ENCODE data around the gene PODXL. TPM values are rescaled to one million over a fixed set of nuclear protein-coding genes. Genes with fewer than 3 reads are reported as not detected.
"Not testable (repeated sequence)": the region's sequence is repeated elsewhere in the genome, so short reads cannot be mapped to it uniquely, and the experiment has no call there.

PODXL gene
- total RNA-seq, 1 experiment from 2014 or later: 4.0 TPM

DNA sequence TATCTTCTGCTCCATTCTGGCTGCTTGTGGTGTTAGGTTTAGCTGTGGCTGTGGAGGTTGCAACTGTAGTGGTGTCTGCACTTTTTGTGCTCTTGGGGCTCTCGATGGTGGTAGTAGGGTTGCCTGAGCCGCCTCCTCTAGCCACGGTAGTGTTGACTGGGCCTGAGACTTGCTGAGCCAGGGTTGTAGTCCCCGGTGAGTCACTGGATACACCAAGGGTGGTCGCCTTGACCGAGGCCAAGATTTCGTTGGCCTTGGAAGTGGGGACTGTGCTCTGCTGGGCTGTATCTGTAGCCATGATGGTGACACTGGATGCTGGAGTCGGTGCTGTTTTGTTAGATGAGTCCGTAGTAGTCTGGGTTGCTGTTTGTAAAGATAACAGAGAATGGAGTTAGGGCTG is 45.4 kb downstream of the PODXL start:
- no peak for DNase-seq (ENCODE audit: low spot score)

DNA sequence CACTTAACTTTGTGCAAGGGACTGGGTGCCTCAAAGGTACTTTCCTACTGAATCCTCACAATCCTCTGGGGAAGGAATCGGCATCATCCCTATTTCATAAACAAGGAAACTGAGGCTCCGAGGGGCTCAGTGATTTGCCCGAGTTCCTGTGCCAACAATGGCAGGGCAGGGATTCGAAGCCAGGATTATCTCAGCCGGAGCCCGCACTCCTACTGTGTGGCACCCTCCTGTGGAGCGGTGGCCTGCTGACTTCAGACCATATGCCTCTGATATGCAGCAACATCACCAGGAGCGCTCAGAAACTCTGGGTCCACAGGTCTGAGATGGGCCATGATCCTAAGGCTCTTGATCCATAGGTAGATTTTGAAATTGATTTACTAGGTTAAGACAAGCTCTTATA is 46.6 kb downstream of the PODXL start:
- DNase-seq (ENCODE audit: low spot score): no peak

DNA sequence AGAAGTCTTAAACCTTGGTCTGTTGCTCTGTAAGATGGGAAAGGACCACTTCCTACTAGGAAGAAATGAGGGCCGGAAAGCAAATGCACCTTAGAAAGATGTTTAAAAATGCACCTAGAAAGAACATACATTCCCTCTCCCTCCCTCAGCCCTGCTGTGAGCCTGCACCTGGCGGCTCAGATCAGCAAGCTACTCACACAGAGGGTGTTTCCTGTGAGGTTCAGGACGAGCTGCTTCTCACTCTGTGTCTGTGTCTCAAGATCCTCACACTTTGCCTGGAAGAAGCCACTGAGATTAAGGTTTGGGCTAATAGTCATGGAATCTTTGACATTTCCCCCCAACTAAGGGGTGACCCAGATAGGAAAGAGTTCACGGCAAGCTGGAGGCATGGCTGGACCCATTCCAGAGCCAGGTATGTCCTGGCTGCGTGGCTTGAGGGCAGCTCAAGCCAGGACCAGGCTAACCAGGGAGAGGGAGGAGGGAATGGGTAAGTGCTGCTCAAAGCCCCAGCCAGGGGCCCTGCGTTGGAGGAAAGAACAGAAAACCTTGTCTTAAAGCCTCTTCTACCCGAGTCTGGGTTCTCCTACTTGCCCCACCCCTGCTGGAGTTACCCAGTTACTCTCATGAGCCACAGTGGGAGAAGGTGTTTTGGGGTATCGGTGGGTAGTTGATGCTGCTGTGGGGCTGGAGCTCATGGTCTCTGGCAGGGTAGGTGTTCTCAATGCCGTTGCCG is 47.5 kb downstream of the PODXL start:
- no peak for DNase-seq (ENCODE audit: low spot score)

DNA sequence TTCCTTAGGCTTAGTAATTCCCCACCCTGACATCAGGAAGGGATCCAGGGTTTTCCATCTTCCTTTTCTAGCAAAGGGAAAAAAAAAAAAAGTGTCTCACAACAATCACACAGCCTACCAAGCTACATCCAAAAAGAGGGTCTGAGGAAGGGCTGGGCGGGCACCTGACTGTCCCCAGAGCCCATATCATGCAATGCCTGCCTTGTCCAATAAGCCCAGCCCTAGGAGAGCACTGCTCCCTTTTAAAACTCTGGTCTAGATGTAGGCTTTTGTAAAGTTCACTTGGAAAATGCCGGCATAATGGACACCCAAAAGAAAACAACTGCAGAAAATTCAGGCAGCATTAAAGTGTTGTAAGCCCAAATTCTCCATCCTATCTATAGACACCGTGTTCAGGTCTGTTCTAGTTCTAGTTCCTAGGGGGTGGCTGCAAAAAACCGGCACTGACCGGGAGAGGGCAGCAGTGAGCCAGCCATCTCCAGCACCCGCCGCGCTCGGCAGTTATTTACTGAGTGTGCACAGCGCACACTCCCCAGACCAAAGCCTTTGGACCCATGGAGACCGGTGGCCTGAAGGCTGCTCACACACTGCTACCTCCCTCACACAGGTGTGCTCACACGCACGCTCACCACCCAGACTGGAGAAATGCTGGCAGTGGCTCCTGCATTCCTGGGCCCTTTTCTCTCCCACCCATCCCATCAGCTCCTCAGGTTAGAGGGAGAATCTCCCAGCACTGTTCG is 48.7 kb downstream of the PODXL start:
- peak; percentile 60 for DNase-seq (ENCODE audit: low spot score)

DNA sequence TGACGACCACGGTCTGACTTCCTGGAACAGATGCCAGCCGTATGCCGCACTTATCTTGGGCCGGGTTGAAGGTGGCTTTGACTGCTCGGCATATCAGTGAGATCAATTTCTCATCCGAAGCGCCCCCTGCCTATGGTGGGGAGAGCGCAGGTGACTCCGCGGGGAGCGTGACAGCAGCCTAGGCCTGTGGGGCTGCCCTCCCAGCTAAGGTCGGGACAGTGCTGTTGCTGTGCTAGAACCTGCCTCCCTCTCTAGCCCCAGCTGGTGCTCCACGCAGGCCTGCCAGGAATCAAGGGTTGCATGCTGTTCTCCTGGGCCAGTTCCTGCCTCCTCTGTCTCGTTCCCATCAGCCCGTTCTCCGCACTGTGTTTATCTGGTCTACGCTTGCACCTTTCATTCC is 49.8 kb downstream of the PODXL start:
- DNase-seq (ENCODE audit: low spot score): no peak

DNA sequence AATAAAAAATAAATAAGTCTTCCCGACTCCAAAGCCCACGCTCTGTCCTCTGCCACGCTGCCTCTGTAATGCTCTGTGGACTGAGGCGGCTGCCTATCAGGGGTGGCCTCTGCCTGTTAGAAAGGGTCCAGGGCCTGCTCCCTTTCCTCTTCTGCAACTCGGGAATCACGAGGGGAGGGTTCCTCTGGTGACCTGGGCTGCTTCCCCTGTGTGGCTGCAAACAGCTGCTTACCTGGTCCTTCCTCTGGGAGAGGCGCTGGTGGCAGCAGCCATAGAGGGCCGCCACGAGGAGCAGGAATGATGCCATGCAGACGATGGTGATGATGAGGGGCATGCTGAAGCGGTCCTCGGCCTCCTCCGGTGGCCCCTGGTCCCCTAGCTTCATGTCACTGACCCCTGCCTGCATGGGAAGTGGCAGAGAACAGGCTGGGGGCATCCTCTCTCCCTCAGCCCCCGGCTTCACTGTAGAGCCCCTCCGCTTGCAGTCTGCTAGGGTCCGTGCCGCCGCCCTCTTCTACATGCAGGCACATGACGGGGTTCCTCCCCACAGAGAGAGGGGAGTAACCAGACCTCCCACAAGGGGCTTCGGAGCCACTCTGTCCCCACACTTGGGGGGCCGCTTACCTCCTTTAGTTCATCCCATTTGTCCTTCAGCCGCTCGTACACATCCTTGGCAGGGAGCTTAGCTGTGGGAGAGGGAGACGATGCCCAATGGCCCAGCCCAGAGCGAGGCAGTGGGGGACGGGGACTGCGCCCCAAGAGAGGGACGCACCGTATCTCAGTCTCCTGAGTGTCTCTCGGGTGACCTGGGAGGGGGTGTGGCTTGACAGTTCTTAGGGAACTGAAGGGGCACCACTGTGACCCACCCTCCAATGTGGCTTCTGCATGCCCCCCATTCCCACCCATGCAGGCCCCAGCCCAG is 50.5 kb downstream of the PODXL start:
- no peak for DNase-seq (ENCODE audit: low spot score)

DNA sequence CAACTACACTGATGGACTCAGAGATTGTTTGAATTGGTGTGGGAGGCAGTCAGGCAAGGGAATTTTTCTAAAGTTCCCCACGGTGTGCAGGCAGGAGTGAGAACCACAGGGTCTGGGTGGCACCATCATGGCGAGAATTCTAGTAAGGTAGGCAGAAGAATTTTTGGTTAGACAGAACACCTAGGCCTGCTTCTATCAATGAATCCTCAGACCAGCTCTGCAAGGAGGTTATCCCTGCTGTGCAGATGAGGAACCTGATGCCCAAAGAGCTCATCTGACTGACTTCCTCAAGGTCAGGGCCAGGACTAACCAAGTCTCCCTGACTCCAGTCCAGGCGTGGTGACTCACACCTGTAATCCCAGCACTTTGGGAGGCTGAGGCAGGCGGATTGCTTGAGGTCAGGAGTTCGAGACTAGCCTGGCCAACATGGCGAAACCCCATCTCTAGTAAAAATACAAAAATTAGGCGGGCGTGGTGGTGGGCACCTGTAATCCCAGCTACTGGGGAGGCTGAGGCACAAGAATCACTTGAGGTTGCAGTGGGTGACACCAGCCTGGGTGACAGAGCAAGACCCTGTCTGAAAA is 51.3 kb downstream of the PODXL start:
- not testable (repeated sequence) for DNase-seq (ENCODE audit: low spot score)

DNA sequence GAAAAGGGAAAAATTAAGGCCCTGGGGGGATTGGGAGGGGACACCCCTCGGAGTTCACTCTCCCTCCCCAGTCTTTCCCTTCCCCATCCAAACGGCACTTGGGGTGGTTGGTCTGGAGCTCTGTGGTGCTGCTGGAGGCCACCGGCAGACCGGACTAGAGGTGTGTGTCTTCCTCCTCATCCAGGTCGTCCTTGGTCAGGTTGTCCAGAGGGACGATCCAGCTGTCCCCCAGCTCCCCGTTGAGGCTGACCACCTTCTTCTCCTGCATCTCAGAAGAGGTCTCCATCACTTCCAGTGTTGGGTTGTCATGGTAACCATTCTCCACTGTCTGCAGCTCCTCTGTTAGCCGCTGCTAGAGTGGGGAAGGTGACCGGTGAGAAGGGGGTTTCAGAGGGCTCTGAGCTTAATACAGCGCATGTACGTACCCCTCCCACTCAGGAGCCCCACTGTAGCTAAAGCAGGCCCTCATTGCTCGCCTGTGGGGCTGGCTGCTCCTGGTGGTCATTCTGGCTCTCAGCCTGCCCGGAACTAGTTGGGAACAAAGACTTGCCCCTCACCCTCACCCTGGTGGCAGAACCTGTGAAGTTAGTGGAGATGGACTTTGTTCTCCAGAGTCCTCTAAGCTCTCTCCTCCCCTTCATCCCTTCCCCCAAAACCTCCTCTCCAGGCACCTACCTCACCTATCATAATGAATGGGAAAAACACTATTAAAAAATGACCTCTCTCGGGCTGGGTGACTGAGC is 52.1 kb downstream of the PODXL start:
- DNase-seq (ENCODE audit: low spot score): no peak

DNA sequence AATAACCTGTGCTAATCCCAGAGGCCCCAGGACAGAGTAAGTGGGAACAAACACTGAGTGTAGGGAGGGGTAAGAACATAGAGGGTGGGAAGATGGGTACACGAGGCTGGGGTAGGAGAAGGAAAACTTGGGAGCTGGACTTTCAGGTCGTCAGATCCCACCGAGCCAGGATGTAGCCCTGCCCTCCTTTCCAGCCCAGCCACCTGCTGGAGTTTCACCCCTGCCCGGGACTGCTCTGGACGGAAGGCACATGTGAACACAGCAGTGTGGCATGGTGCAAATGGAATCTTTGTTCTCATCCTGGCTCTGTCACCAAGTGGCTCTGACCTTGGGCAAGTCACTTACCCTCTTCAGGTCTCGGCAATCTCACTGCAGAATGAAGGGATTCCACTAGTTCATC is 52.8 kb downstream of the PODXL start:
- DNase-seq (ENCODE audit: low spot score): no peak

DNA sequence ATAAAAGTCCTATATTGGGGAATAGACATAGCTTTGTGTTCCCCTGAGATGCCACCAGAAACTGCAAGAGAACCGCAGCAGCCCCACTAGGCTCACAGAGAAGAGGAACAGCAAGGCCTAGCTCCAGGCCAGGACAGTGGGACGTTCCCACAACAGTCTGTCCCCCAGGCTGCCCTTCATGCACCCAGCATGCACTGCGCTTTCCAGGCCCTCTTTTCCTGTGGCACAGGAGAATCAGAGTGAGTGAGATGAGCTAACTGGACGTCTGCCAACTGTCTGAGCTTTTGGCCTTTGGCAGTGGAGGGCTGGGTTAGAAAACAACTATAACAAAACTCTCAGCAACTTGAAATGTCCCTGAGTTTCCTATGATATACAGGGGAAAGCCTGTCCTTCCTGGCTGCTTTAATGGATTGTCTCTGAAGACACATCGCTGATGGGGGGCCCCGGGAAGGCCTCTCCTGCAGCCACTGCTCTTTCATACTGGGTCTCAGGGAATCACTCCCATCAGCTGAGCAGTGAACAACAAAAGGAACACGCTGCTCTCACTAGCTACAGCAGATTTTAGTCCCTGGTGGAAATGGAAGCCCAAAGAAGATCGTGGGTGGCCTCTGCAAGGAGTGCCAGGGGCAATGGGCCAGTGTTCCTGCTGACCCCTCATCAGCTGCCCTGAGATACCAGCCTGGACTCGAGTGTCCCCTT is 53.5 kb downstream of the PODXL start:
- no peak for DNase-seq (ENCODE audit: low spot score)

DNA sequence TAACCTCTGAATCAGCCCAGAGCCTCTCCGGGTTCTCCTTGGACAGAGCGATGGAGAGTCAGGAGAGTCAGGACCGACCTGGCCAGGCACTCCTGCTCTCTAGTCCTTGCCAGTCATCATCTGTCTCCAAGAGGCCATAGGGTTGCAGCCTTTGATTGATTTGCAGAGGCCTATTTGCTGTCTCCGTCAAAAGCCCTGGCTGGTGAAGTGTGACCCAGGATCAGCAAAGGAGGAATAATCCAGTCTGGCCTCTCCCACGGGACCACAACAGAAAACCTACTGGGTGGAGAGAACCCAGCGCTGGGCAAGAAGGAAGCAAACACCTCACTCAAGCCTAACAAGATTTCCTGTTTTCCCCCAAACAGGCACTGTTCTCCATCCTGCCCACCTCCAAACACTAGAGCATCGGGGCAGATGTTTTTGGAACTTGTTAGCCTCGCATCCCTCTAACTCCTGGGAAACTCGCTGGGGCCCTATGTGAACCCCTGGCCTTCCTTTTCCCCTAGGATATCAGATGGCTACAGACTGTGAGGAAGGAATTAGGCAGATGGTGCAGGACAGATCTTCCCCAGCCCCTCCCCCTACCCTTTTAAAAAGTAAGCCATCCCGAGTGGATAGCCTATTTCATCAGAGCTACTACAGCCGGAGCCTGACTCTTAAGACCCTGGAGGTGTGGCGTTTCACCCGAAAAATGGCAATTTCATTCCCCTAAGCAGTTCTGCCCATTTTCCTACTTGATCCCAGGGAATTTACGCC is 54.3 kb downstream of the PODXL start:
- DNase-seq (ENCODE audit: low spot score): no peak

DNA sequence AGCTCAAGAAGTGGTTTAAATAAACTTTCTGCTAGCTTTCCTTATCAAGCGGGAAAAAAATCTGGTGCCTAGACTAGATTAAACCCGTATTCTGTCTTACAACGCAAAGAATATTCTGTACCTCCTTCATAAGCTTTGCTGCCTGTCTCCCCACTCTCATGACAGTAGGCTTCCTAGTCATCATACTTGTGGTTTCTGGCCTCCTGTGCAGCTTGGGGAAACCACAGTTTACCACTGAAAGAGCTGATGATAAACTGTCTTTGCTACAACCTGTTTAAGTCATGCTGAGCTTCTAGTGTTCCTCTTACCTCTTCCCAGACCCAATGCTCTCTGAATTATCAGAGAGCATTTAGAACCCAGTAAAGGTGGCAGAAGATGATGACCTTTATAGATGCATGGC is 55.0 kb downstream of the PODXL start:
- DNase-seq (ENCODE audit: low spot score): peak; percentile 59

DNA sequence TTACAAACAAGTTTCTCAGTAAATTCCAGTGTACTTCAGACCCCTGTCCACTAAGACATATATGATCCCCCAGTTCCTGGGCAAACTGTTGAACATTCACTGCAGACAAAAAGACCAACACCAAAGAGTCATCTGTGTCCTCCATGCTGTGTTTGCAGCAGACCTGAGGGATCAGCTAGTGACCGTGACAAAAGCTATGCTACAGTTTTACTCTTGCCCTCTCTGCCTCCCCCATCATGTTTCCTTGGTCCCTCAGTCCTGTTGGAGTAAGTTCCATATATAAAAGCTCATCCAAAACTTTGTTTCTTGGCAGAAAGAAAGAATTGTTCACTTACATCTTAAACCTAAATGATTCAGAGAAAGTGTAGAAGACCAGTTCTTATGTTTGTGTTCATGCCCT is 56.1 kb downstream of the PODXL start:
- DNase-seq (ENCODE audit: low spot score): no peak

DNA sequence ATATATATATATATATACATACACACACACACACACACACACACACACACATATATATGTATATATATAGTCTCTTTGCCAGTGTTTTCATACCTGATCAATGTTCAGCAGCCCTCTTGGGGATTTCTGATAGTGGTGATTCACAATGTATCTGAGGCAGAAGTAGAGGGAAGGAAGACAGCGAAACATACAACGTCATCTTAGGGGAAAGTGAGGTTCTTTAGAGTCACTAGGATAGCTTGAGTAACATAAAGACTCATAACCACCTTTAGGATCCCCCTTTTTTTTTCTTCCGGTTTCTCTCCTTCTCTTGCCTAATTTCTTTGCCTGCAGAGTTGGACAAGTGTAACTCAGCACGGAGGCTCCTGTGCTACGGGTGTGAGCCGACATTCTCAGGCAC is 56.6 kb downstream of the PODXL start:
- no peak for DNase-seq (ENCODE audit: low spot score)

DNA sequence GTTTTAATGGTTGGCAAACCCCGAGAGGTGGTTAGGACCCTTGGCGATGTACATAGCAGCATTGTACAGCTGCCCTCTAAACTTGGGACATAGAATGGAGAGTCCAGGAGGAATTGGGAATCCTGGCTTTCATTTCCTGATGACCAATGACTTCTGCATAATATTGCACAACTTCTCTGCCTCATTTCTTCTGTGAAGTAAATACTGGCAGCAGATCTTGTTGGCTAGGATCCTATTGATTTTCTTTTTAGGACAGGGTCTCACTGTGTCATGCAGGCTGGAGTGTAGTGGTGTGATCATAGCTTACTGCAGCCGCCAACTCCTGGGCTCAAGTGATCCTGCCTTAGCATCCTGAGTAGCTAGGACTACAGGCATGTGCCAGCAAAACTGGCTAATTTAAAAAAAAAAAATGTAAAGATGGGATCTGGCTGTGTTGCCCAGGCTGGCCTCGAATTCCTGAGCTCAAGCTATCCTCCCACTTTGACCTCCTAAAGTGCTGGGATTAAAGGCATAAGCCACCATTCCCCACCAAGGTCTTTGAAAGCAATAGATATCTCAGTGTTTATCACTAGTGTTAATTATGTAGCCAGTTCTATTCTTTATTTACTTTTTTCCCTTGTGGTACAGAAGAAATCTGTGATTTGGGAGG is 58.1 kb downstream of the PODXL start:
- DNase-seq (ENCODE audit: low spot score): no peak

DNA sequence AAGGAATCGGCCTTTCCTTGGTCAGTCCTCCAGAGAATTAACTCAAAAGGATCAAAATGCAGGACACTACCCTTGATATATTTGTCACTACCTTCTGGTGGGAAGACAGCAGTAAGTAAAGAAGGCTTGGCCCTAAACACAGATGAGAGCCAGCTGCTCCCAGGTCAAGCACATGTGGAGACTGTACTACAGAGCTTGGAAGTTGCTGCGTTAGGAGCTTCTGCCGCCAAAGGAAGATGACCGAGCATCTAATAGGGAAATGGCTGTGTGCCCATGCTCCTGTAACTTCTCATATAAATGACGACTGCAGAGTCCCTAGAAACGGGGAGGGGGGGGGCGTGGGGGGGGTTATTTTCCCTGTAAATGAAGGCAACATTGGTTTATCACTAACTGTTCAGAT is 59.0 kb downstream of the PODXL start:
- DNase-seq (ENCODE audit: low spot score): no peak

DNA sequence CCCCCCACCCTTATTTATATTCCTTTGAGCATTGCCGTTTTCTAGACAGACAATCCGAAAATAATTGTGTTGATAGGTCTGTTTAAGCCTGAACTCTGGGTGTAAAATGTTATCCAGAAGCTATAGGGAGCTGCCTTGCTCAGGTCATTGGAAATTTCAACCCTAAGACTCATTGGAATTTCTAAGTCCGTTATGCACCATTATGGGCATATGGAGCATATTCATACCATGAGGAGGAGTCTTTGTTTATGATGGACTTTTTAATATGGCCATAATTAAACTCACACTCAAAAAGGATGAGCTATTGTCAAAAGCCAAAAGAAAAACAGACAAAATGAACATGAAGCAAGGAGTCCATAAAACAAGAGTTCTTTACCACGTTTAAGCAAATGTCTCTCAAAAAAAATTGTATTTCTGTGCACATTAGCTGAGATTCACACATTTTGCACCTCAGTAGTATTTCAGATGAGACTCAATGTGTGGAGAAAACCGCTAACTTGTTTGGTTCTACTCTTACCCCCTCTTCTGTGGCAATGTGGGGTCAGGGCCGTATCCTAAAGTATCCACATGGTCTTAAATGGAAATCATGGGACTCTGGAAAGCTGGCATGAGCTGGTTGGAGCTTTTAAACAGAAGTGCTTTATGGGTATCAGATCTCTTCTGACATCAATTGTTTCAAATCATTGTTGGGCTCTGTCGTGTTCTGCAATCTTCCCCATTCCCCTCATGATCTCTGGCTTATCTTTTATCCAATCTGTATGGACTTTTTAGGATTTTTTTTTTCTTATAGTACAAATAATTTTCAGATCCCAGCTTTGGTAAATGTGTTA is 60.5 kb downstream of the PODXL start:
- no peak for DNase-seq (ENCODE audit: low spot score)

DNA sequence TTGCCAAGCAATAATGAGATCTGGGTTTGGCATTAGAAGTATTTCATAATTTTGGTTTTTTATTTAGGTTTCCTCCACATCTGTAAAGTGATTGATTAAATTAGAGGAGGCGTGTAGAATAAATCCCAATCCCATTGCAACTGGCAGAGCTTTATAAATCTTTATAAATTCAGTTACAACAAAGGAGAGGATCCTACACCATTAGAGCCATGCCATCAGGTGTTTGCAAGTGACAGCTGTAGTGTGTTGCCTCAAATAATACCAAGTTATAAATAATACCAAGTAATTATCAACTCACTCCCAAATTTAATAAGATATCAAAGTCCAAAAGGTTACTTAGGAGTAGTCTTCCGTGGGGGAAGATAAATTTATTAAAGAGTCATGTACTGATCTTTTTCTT is 62.2 kb downstream of the PODXL start:
- DNase-seq (ENCODE audit: low spot score): no peak

DNA sequence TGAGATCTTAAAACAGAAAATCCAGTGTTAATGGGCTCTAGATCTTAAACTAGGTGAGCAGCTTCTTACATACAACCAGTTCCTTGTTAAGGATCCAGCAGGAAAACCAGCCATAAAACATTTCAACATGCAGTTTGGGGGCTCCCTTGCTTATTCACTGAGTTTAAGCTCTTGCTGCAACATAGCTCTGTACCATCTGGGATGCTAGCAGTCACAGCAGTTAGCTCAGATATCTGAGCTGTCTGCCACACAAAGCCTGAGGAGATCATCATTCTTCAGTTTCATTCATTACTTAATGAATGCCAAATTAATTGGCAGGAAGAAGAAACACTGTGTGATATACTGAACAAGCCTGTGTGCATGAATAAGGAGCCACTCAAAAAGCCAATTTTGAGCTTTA is 62.8 kb downstream of the PODXL start:
- DNase-seq (ENCODE audit: low spot score): no peak

Data from H4 (cell line).